Endodermal cell (in vitro differentiated cells): ENCODE data around the gene TADA1. TPM values are rescaled to one million over a fixed set of nuclear protein-coding genes. Genes with fewer than 3 reads are reported as not detected.
A peak's percentile ranks its signal among the peaks of the same experiment; 100 is the strongest.

ENCODE experiments used
- DNase-seq: peaks from one replicate; pipeline ENCODE4 v3.0.0-alpha.2; 2017
- H3K27ac ChIP-seq: 2 replicates; pipeline ENCODE4 v1.5.1; 2013; ENCODE audit warnings: mild to moderate bottlenecking, low read depth, low read length, moderate library complexity
- H3K27me3 ChIP-seq: 2 replicates; pipeline ENCODE4 v1.6.1; 2013; ENCODE audit warnings: mild to moderate bottlenecking, low read length, moderate library complexity; ENCODE audit not compliant: insufficient read depth, control insufficient read depth, poor library complexity, severe bottlenecking
- H3K36me3 ChIP-seq: 2 replicates; pipeline ENCODE4 v1.7.0; 2013; ENCODE audit warnings: mild to moderate bottlenecking, low read length, moderate library complexity; ENCODE audit not compliant: control insufficient read depth, insufficient read depth
- H3K4me1 ChIP-seq: one replicate; pipeline ENCODE4 v1.7.0; 2013; ENCODE audit warnings: low read length; ENCODE audit not compliant: control insufficient read depth, insufficient read depth
- H3K4me3 ChIP-seq: 2 replicates; pipeline ENCODE4 v1.5.1; 2013; ENCODE audit warnings: mild to moderate bottlenecking, low read length, moderate library complexity
- H3K9ac ChIP-seq: 2 replicates; pipeline ENCODE4 v1.6.1; 2013; ENCODE audit warnings: mild to moderate bottlenecking, low read length, moderate library complexity; ENCODE audit not compliant: poor library complexity, severe bottlenecking; ENCODE audit errors: extremely low read depth
- H3K9me3 ChIP-seq: 2 replicates; pipeline ENCODE4 v1.6.1; 2013; ENCODE audit warnings: mild to moderate bottlenecking, low read length, moderate library complexity; ENCODE audit not compliant: control insufficient read depth
- H3K27ac Mint-ChIP-seq: 2 replicates; pipeline ENCODE4 v1.8.0; 2020; ENCODE audit warnings: mixed read lengths
- H3K27me3 Mint-ChIP-seq: 2 replicates; pipeline ENCODE4 v1.8.0; 2021; ENCODE audit warnings: mild to moderate bottlenecking, mixed read lengths; ENCODE audit not compliant: insufficient read depth
- H3K36me3 Mint-ChIP-seq: 2 replicates; pipeline ENCODE4 v1.8.0; 2020; ENCODE audit warnings: low read depth, mixed read lengths
- H3K4me1 Mint-ChIP-seq: 2 replicates; pipeline ENCODE4 v1.8.0; 2020; ENCODE audit warnings: mixed read lengths
- H3K4me3 Mint-ChIP-seq: 2 replicates; pipeline ENCODE4 v1.8.0; 2020; ENCODE audit warnings: mild to moderate bottlenecking, moderate library complexity, mixed read lengths
- H3K9me3 Mint-ChIP-seq: 2 replicates; pipeline ENCODE4 v1.8.0; 2020; ENCODE audit warnings: mild to moderate bottlenecking, mixed read lengths
- whole genome bisulfite sequencing, 2 experiments: methylation state at CpG; one replicate each; pipeline versions ENCODE4 v1.1.5 to v1.1.7; 2013; ENCODE audit warnings: missing lambda C conversion rate in 2 of 2, mixed read lengths in 1 of 2; ENCODE audit not compliant: insufficient coverage in 1 of 2, insufficient read length in 1 of 2; 5-methylcytosine and 5-hydroxymethylcytosine counted together
- total RNA-seq, 2 donors: library from RNA; stranded (reverse); fragmentation: NEBNext Ultra II Directional in 1 of 2; extraction: Animal tissue kit (Norgen Biotek cat#: 25700) in 1 of 2; gene quantifications; 2 replicates in 1 of 2; 3 replicates in 1 of 2; pipeline ENCODE4 v1.2.1, GENCODE V29; 2021
- TF ChIP-seq, protein P1 (sequence below): fragments of 200-600 bp; sonication (generic); conservative IDR thresholded peaks from 2 replicates; pipeline ENCODE4 v1.5.0; 2021; ENCODE audit warnings: antibody characterized with exemption, mild to moderate bottlenecking

The TADA1 gene
- total RNA-seq, 2 donors from 2014 or later = 18.4 to 19.9 TPM

DNA sequence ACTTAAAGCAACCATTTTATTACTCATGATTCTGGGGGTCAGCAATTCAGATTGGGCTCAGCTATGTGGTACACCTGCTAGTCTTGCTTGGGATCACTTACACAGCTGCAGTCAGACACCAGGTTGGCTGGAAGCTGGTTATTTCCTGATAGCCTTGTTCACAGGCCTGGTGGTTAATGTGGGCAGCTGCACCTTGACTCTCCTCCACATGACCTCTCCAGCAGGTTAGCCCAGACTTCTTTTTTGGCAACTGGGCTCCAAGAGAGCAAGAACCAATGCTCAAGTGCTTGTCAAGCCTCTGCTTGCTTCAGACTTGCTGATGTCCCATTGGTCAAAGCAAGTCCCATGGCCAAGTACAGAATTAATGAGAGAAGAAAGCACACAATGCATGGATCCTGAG is 48.6 kb downstream of the TADA1 start:
- Mint-ChIP-seq H3K9me3 (peaks cover 32% of the 10 kb centered on the region), H3K27ac (no peak overlapping the region), H3K27me3 (peaks cover under 1% of the 10 kb centered on the region), H3K36me3 (no peaks in the 10 kb centered on the region), H3K4me3 (no peak overlapping the region), H3K4me1 (no peaks in the 10 kb centered on the region)
- TF ChIP-seq, protein P1, sequence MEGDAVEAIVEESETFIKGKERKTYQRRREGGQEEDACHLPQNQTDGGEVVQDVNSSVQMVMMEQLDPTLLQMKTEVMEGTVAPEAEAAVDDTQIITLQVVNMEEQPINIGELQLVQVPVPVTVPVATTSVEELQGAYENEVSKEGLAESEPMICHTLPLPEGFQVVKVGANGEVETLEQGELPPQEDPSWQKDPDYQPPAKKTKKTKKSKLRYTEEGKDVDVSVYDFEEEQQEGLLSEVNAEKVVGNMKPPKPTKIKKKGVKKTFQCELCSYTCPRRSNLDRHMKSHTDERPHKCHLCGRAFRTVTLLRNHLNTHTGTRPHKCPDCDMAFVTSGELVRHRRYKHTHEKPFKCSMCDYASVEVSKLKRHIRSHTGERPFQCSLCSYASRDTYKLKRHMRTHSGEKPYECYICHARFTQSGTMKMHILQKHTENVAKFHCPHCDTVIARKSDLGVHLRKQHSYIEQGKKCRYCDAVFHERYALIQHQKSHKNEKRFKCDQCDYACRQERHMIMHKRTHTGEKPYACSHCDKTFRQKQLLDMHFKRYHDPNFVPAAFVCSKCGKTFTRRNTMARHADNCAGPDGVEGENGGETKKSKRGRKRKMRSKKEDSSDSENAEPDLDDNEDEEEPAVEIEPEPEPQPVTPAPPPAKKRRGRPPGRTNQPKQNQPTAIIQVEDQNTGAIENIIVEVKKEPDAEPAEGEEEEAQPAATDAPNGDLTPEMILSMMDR = no peak
- Histone ChIP-seq H3K36me3 (no peaks in the 10 kb centered on the region), H3K9ac (no peak overlapping the region), H3K9me3 (peaks cover 17% of the 10 kb centered on the region), H3K27ac (no peak overlapping the region), H3K4me1 (no peaks in the 10 kb centered on the region), H3K4me3 (no peak overlapping the region), H3K27me3 (no peaks in the 10 kb centered on the region)
- DNase-seq = no peak

DNA sequence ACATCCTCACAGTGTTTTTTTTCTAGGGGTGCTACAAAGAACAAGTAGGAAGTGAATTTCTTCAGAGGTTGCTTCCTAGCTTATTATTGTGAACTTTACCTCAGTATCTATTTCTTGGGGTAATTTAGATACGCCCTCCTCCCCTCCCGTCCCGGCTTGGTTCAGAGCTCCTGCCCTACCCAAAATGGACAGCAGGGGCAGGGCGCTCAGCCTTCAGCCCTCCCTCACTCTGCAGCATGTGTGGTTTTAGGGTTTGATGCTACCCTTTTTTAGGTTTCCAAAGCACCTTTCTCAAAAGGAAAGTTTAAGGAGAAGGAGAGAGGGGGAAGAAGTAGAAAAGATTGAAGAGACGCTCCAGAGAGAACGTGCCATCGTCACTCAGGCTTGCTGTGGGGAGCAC is 53.7 kb downstream of the TADA1 start:
- Mint-ChIP-seq H3K27ac (no peak overlapping the region), H3K27me3 (no peaks in the 10 kb centered on the region), H3K36me3 (no peaks in the 10 kb centered on the region), H3K9me3 (peaks cover 10% of the 10 kb centered on the region), H3K4me3 (no peak overlapping the region), H3K4me1 (no peaks in the 10 kb centered on the region)
- no peak overlapping the region for H3K27ac ChIP-seq
- no peak overlapping the region for H3K9ac ChIP-seq
- H3K4me1 ChIP-seq = no peaks in the 10 kb centered on the region
- H3K9me3 ChIP-seq = no peaks in the 10 kb centered on the region
- TF ChIP-seq, protein P1 = peak; percentile 74
- H3K36me3 ChIP-seq = no peaks in the 10 kb centered on the region
- no peaks in the 10 kb centered on the region for H3K27me3 ChIP-seq
- whole genome bisulfite sequencing, 2 experiments = 64 to 90% methylated on average over 2 to 7 of the region's 7 CpGs
- DNase-seq = peak; percentile 68
- no peak overlapping the region for H3K4me3 ChIP-seq

DNA sequence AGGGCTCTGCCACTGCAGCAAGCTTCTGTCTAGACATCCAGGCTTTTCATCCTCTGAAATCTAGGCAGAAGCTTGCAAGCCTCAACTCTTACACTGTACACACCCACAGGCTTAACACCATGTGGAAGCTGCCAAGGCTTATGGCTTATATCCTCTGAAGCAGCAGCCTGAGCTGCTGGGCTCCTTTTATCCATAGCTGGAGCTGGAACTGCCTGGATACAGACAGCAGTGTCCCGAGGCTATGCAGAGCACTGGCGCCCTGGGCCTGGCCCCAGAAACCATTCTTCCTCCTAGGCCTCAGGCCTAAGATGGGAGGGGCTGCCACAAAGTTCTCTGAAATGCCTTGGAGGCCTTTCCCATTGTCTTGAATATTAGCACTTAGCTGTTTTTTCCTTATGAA is 56.1 kb downstream of the TADA1 start:
- Mint-ChIP-seq H3K4me3 (no peak overlapping the region), H3K4me1 (no peaks in the 10 kb centered on the region), H3K9me3 (peaks cover 9% of the 10 kb centered on the region), H3K36me3 (no peaks in the 10 kb centered on the region), H3K27me3 (peaks cover 2% of the 10 kb centered on the region), H3K27ac (no peak overlapping the region)
- Histone ChIP-seq H3K27ac (no peak overlapping the region), H3K4me1 (no peaks in the 10 kb centered on the region), H3K9ac (no peak overlapping the region), H3K9me3 (no peaks in the 10 kb centered on the region), H3K4me3 (no peak overlapping the region), H3K27me3 (no peaks in the 10 kb centered on the region), H3K36me3 (no peaks in the 10 kb centered on the region)
- TF ChIP-seq, protein P1 = no peak
- WGBS, 2 experiments = 86 to 87% methylated on average over 1 to 2 of the region's 2 CpGs
- DNase-seq = no peak
